Measurements from ENCODE around the gene FUT2.

DNA sequence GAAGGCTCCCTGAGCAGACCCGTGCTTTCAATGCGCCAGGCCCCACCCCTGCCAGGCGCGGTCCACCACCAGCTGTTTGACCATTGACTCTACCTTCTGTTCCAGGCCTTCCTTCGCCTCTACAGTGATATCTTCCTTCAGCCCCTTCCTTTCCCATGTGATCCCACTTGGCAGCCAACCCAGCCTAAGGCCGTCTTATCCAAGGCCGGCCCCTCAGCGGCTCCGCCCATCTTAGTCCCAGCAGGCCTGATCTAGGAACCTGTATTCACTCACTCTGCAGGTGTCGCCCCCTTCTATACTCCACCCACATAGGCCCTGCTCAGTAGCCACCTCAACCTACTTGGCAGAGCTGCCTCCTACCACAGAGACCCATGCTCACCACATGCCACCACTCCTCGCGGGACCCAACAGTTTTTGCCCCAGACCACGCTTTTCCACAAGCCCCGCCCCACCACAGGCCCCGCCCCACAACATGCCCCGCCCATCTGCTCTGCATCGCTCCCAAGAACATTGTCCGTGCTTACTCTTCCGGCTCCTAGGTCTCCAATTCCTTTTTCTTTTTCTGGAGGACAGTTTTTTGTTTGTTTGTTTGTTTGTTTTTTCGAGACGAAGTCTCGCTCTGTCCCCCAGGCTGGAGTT is 41.7 kb downstream of the FUT2 start:
- TF ChIP-seq, protein P1, sequence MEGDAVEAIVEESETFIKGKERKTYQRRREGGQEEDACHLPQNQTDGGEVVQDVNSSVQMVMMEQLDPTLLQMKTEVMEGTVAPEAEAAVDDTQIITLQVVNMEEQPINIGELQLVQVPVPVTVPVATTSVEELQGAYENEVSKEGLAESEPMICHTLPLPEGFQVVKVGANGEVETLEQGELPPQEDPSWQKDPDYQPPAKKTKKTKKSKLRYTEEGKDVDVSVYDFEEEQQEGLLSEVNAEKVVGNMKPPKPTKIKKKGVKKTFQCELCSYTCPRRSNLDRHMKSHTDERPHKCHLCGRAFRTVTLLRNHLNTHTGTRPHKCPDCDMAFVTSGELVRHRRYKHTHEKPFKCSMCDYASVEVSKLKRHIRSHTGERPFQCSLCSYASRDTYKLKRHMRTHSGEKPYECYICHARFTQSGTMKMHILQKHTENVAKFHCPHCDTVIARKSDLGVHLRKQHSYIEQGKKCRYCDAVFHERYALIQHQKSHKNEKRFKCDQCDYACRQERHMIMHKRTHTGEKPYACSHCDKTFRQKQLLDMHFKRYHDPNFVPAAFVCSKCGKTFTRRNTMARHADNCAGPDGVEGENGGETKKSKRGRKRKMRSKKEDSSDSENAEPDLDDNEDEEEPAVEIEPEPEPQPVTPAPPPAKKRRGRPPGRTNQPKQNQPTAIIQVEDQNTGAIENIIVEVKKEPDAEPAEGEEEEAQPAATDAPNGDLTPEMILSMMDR (conservative IDR thresholded peaks at IDR 0.05 in 1 of 2, IDR thresholded peaks at IDR 0.05 in 1 of 2; ENCODE audit: low read depth in 1 of 2, low read length in 2 of 2): no peak
- no peak for TF ChIP-seq EZH2 (IDR thresholded peaks at IDR 0.05; ENCODE audit: low read length, missing control alignments)
